Effector CD8-positive, alpha-beta T cell (primary cell): Measurements from ENCODE around the gene KATNA1.
A peak's percentile ranks its signal among the peaks of the same experiment; 100 is the strongest.
"Not testable (repeated sequence)": the region's sequence is repeated elsewhere in the genome, so short reads cannot be mapped to it uniquely, and the experiment has no call there.

Experiments
- DNase-seq: peaks from one replicate; lab custom pipeline; 2025; lab: John Stamatoyannopoulos, UW
- total RNA-seq, 4 experiments: gene quantifications; one replicate each; lab custom pipeline; 2026; lab: John Stamatoyannopoulos, UW

Gene KATNA1
- 30.9 to 38.1 (median 36.3) reads per million in 4 experiments for total RNA-seq

- DNase-seq: peak; percentile 78
These were observed at the start of gene KATNA1 for GRCh38 chr6:149648148-149649145. Gene KATNA1, minus strand, starts transcription at chr6:149648714. Its CDS starts 10,167 bp downstream, at chr6:149638547.

- no peak for DNase-seq
These were observed 49.7 kb upstream of the KATNA1 start for GRCh38 chr6:149698175-149698574.

GRCh38 chr6:149696901-149697300 is 48.4 kb upstream of the KATNA1 start:
- no peak for DNase-seq

GRCh38 chr6:149694921-149695320 is 46.4 kb upstream of the KATNA1 start:
- no peak for DNase-seq

GRCh38 chr6:149691201-149691600 is 42.7 kb upstream of the KATNA1 start:
- no peak for DNase-seq

GRCh38 chr6:149686230-149686629 is 37.7 kb upstream of the KATNA1 start:
- DNase-seq: no peak

- no peak for DNase-seq
These were observed 34.8 kb upstream of the KATNA1 start for GRCh38 chr6:149683256-149683859.

- DNase-seq: not testable (repeated sequence)
These were observed 33.3 kb upstream of the KATNA1 start for GRCh38 chr6:149681845-149682244.

- no peak for DNase-seq
These were observed 32.7 kb upstream of the KATNA1 start for GRCh38 chr6:149681209-149681608.

- no peak for DNase-seq
These were observed 32.0 kb upstream of the KATNA1 start for GRCh38 chr6:149680503-149680902.

- DNase-seq: not testable (repeated sequence)
These were observed 23.8 kb upstream of the KATNA1 start for GRCh38 chr6:149672265-149672664.

GRCh38 chr6:149660028-149660427 is 11.5 kb upstream of the KATNA1 start:
- DNase-seq: no peak

GRCh38 chr6:149657441-149657840 is 8.9 kb upstream of the KATNA1 start:
- DNase-seq: no peak

GRCh38 chr6:149651056-149651455 is 2.5 kb upstream of the KATNA1 start:
- DNase-seq: no peak

GRCh38 chr6:149646599-149646998 is 1.9 kb downstream of the KATNA1 start:
- DNase-seq: no peak

- DNase-seq: no peak
These were observed 5.5 kb downstream of the KATNA1 start for GRCh38 chr6:149642829-149643580.

- no peak for DNase-seq
These were observed 12.4 kb downstream of the KATNA1 start for GRCh38 chr6:149636124-149636523.

GRCh38 chr6:149634315-149634714 is 14.2 kb downstream of the KATNA1 start:
- DNase-seq: no peak

GRCh38 chr6:149628875-149629510 is 19.5 kb downstream of the KATNA1 start:
- DNase-seq: no peak

- no peak for DNase-seq
These were observed 20.8 kb downstream of the KATNA1 start for GRCh38 chr6:149627672-149628071.

- DNase-seq: no peak
These were observed 32.7 kb downstream of the KATNA1 start for GRCh38 chr6:149615805-149616204.

- no peak for DNase-seq
These were observed 34.2 kb downstream of the KATNA1 start for GRCh38 chr6:149614337-149614736.
